SK-N-SH (cell line): Measurements from ENCODE around the gene ABHD16A.

ENCODE experiments used
- CTCF ChIP-seq: fragments of 200-600 bp; sonication (generic); IDR thresholded peaks from 2 replicates; pipeline ENCODE4 v1.6.1; 2017; ENCODE audit warnings: antibody characterized with exemption, mild to moderate bottlenecking, moderate library complexity
- EP300 ChIP-seq, 2 experiments: IDR thresholded peaks; 2 replicates each; pipeline versions ENCODE4 v1.4.0 to v1.6.1; 2012; ENCODE audit warnings: borderline replicate concordance in 1 of 2, low read depth in 1 of 2, low read length in 1 of 2
- MXI1 ChIP-seq: IDR thresholded peaks from 2 replicates; pipeline ENCODE4 v1.6.1; 2012; ENCODE audit warnings: mild to moderate bottlenecking, low read depth, low read length, improper control_type of control experiment
- POLR2AphosphoS5 ChIP-seq: IDR thresholded peaks from 2 replicates; pipeline ENCODE4 v1.6.1; 2012; ENCODE audit warnings: low read depth, low read length
- SMC3 ChIP-seq: IDR thresholded peaks from 2 replicates; pipeline ENCODE4 v1.6.1; 2012; ENCODE audit warnings: low read depth, low read length, improper control_type of control experiment
- USF2 ChIP-seq: fragments of 150-350 bp; IDR thresholded peaks from 2 replicates; pipeline ENCODE4 v1.6.1; 2017; ENCODE audit warnings: antibody characterized with exemption, low read length, low read depth, borderline replicate concordance
- ZBTB33 ChIP-seq: IDR thresholded peaks from 2 replicates; pipeline ENCODE4 v1.4.0; 2012; ENCODE audit warnings: low read depth, borderline replicate concordance

GRCh38 chr6:31733734-31734133 is 30.6 kb upstream of the ABHD16A start:
- no peak for TF ChIP-seq CTCF
- no peak for TF ChIP-seq MXI1
- TF ChIP-seq EP300 (IDR thresholded peaks at IDR 0.05; ENCODE audit: borderline replicate concordance in 1 of 2, low read depth in 1 of 2, low read length in 1 of 2), result no peak
- no peak for TF ChIP-seq POLR2AphosphoS5
- no peak for TF ChIP-seq USF2
- no peak for TF ChIP-seq SMC3
- no peak for TF ChIP-seq ZBTB33
